Hypothalamus (tissue), 51 donors: ENCODE measurements around the gene ATXN7L1.
"Not testable (repeated sequence)": the region's sequence is repeated elsewhere in the genome, so short reads cannot be mapped to it uniquely, and the experiment has no call there.

ENCODE experiments used
- DNase-seq, 51 donors: peaks; one replicate each; lab custom pipeline; 2025; lab: John Stamatoyannopoulos, UW

Gene ATXN7L1

GRCh38 chr7:105894131-105894530 lies 17.7 kb upstream of the ATXN7L1 start:
- DNase-seq: no peak

- DNase-seq: no peak
Observed at GRCh38 chr7:105892387-105892786, 16.0 kb upstream of the ATXN7L1 start.

- no peak for DNase-seq
Observed at GRCh38 chr7:105890290-105890997, 14.0 kb upstream of the ATXN7L1 start.

- DNase-seq: no peak
Observed at GRCh38 chr7:105887569-105888189, 11.3 kb upstream of the ATXN7L1 start.

GRCh38 chr7:105886776-105887175 lies 10.4 kb upstream of the ATXN7L1 start:
- no peak for DNase-seq

GRCh38 chr7:105885387-105886111 lies 9.2 kb upstream of the ATXN7L1 start:
- peak in 23 of 51 donors; percentile 3 to 50 (median 16) for DNase-seq

GRCh38 chr7:105883179-105883578 lies 6.8 kb upstream of the ATXN7L1 start:
- DNase-seq: not testable (repeated sequence)

- no peak for DNase-seq
Observed at GRCh38 chr7:105881439-105881838, 5.0 kb upstream of the ATXN7L1 start.

GRCh38 chr7:105880571-105881330 lies 4.4 kb upstream of the ATXN7L1 start:
- DNase-seq: no peak

- no peak for DNase-seq
Observed at GRCh38 chr7:105879782-105880181, 3.4 kb upstream of the ATXN7L1 start.

- no peak for DNase-seq
Observed at GRCh38 chr7:105878746-105879605, 2.6 kb upstream of the ATXN7L1 start.

GRCh38 chr7:105877736-105878135 lies 1.3 kb upstream of the ATXN7L1 start:
- DNase-seq: peak in 1 of 51 donors; percentile 23

- DNase-seq: peak in 36 of 51 donors; percentile 7 to 78 (median 51)
Observed at GRCh38 chr7:105876964-105877601, 684 bp upstream of the ATXN7L1 start.

- DNase-seq: peak in 1 of 51 donors; percentile 34
Observed at GRCh38 chr7:105875505-105875904, 894 bp downstream of the ATXN7L1 start.

- no peak for DNase-seq
Observed at GRCh38 chr7:105874055-105874454, 2.3 kb downstream of the ATXN7L1 start.

GRCh38 chr7:105872491-105872890 lies 3.9 kb downstream of the ATXN7L1 start:
- no peak for DNase-seq

- no peak for DNase-seq
Observed at GRCh38 chr7:105871142-105871541, 5.3 kb downstream of the ATXN7L1 start.

GRCh38 chr7:105866102-105866801 lies 10.1 kb downstream of the ATXN7L1 start:
- DNase-seq: no peak

- no peak for DNase-seq
Observed at GRCh38 chr7:105863876-105864275, 12.5 kb downstream of the ATXN7L1 start.
